ENCODE measurements around the gene CNTN4. TPM values are rescaled to one million over a fixed set of nuclear protein-coding genes. Genes with fewer than 3 reads are reported as not detected.
"Not testable (repeated sequence)": the region's sequence is repeated elsewhere in the genome, so short reads cannot be mapped to it uniquely, and the experiment has no call there.

Gene CNTN4
- polyA plus RNA-seq, 1 experiment: not detected

GRCh38 chr3:2517500-2518172 lies 419.0 kb downstream of the CNTN4 start:
- peaks cover 9% of the 10 kb centered on the region; the same call in 1 of the 2 replicates for H3K9me3 ChIP-seq (ENCODE audit: control insufficient read depth, insufficient read depth, low read length)
- ChIA-PET CTCF (no interaction called here), POLR2A (no interaction called here)
- H3K27me3 ChIP-seq (ENCODE audit: control insufficient read depth, insufficient read depth, low read length): no peaks in the 10 kb centered on the region
- no peak overlapping the region for H3K4me3 ChIP-seq (ENCODE audit: low read depth, low read length)
- TF ChIP-seq CTCF (IDR thresholded peaks at IDR 0.05; ENCODE audit: low read depth, low read length): no peak
- no peak for DNase-seq (ENCODE audit: low read depth, low spot score)
- H3K27ac ChIP-seq (ENCODE audit: low read depth, low read length): no peak overlapping the region

GRCh38 chr3:2523281-2523836 lies 424.7 kb downstream of the CNTN4 start:
- H3K4me3 ChIP-seq (ENCODE audit: low read depth, low read length): no peak overlapping the region
- H3K9me3 ChIP-seq (ENCODE audit: control insufficient read depth, insufficient read depth, low read length): peaks cover 3% of the 10 kb centered on the region; the same call in 1 of the 2 replicates
- ChIA-PET CTCF (no interaction called here), POLR2A (no interaction called here)
- H3K27ac ChIP-seq (ENCODE audit: low read depth, low read length): no peak overlapping the region
- no peak for TF ChIP-seq CTCF (IDR thresholded peaks at IDR 0.05; ENCODE audit: low read depth, low read length)
- DNase-seq (ENCODE audit: low read depth, low spot score): no peak
- no peaks in the 10 kb centered on the region for H3K27me3 ChIP-seq (ENCODE audit: control insufficient read depth, insufficient read depth, low read length)

- H3K9me3 ChIP-seq (ENCODE audit: control insufficient read depth, insufficient read depth, low read length): no peaks in the 10 kb centered on the region; the same call in 1 of the 2 replicates
- CTCF ChIA-PET: no interaction called here
- H3K4me3 ChIP-seq (ENCODE audit: low read depth, low read length): no peak overlapping the region
- no peak for DNase-seq (ENCODE audit: low read depth, low spot score)
- TF ChIP-seq CTCF (IDR thresholded peaks at IDR 0.05; ENCODE audit: low read depth, low read length): no peak
- no peak overlapping the region for H3K27ac ChIP-seq (ENCODE audit: low read depth, low read length)
- POLR2A ChIA-PET: no interaction called here
- H3K27me3 ChIP-seq (ENCODE audit: control insufficient read depth, insufficient read depth, low read length): no peaks in the 10 kb centered on the region
Measured at GRCh38 chr3:2525968-2526367, 427.3 kb downstream of the CNTN4 start.

GRCh38 chr3:2526926-2527325 lies 428.3 kb downstream of the CNTN4 start:
- no peak overlapping the region for H3K27ac ChIP-seq (ENCODE audit: low read depth, low read length)
- H3K4me3 ChIP-seq (ENCODE audit: low read depth, low read length): no peak overlapping the region
- ChIA-PET CTCF (no interaction called here), POLR2A (no interaction called here)
- no peak for TF ChIP-seq CTCF (IDR thresholded peaks at IDR 0.05; ENCODE audit: low read depth, low read length)
- DNase-seq (ENCODE audit: low read depth, low spot score): no peak
- no peaks in the 10 kb centered on the region for H3K27me3 ChIP-seq (ENCODE audit: control insufficient read depth, insufficient read depth, low read length)
- H3K9me3 ChIP-seq (ENCODE audit: control insufficient read depth, insufficient read depth, low read length): no peaks in the 10 kb centered on the region; the same call in 1 of the 2 replicates

- H3K9me3 ChIP-seq (ENCODE audit: control insufficient read depth, insufficient read depth, low read length); CTCF ChIA-PET; POLR2A ChIA-PET: not testable (repeated sequence)
Measured at GRCh38 chr3:2527328-2527727, 428.7 kb downstream of the CNTN4 start.

GRCh38 chr3:2534767-2535166 lies 436.1 kb downstream of the CNTN4 start:
- POLR2A ChIA-PET; CTCF ChIA-PET; H3K9me3 ChIP-seq (ENCODE audit: control insufficient read depth, insufficient read depth, low read length); H3K27ac ChIP-seq (ENCODE audit: low read depth, low read length); H3K27me3 ChIP-seq (ENCODE audit: control insufficient read depth, insufficient read depth, low read length); DNase-seq (ENCODE audit: low read depth, low spot score); H3K4me3 ChIP-seq (ENCODE audit: low read depth, low read length): not testable (repeated sequence)

More at GRCh38 chr3:2527328-2527727, 428.7 kb downstream of the CNTN4 start:
- H3K27ac ChIP-seq (ENCODE audit: low read depth, low read length); H3K4me3 ChIP-seq (ENCODE audit: low read depth, low read length); DNase-seq (ENCODE audit: low read depth, low spot score); H3K27me3 ChIP-seq (ENCODE audit: control insufficient read depth, insufficient read depth, low read length): not testable (repeated sequence)
